Renal pelvis (tissue), 4 donors: ENCODE results near the gene CFAP20DC. TPM values are rescaled to one million over a fixed set of nuclear protein-coding genes. Genes with fewer than 3 reads are reported as not detected.
"Not testable (repeated sequence)": the region's sequence is repeated elsewhere in the genome, so short reads cannot be mapped to it uniquely, and the experiment has no call there.

Experiments
- DNase-seq: peaks from one replicate; pipeline ENCODE4 v3.0.0-alpha.2; 2013
- polyA plus RNA-seq, 3 donors: library from polyadenylated mRNA; unstranded; fragments of 120-200 nt; gene quantifications; one replicate each; pipeline ENCODE4 v1.2.1, GENCODE V29; 2013; ENCODE audit not compliant: insufficient read length in 3 of 3

CFAP20DC gene
- polyA plus RNA-seq, 3 donors = 4.1 to 4.8 (median 4.1) TPM

- DNase-seq = no peak
Observed at GRCh38 chr3:58868097-58868779, 181.6 kb downstream of the CFAP20DC start.

GRCh38 chr3:58867621-58868020 is 182.2 kb downstream of the CFAP20DC start:
- DNase-seq = no peak

- DNase-seq = no peak
Observed at GRCh38 chr3:58866079-58866478, 183.7 kb downstream of the CFAP20DC start.

- no peak for DNase-seq
Observed at GRCh38 chr3:58864480-58864879, 185.3 kb downstream of the CFAP20DC start.

- DNase-seq = no peak
Observed at GRCh38 chr3:58863206-58863605, 186.6 kb downstream of the CFAP20DC start.

- no peak for DNase-seq
Observed at GRCh38 chr3:58861551-58861950, 188.3 kb downstream of the CFAP20DC start.

- no peak for DNase-seq
Observed at GRCh38 chr3:58858126-58858525, 191.7 kb downstream of the CFAP20DC start.

- DNase-seq = no peak
Observed at GRCh38 chr3:58857402-58857801, 192.4 kb downstream of the CFAP20DC start.

- DNase-seq = no peak
Observed at GRCh38 chr3:58848826-58849225, 201.0 kb downstream of the CFAP20DC start.

- not testable (repeated sequence) for DNase-seq
Observed at GRCh38 chr3:58842050-58842747, 207.6 kb downstream of the CFAP20DC start.

- no peak for DNase-seq
Observed at GRCh38 chr3:58840949-58841348, 208.9 kb downstream of the CFAP20DC start.

- DNase-seq = no peak
Observed at GRCh38 chr3:58839964-58840363, 209.9 kb downstream of the CFAP20DC start.

GRCh38 chr3:58839187-58839586 is 210.6 kb downstream of the CFAP20DC start:
- no peak for DNase-seq

- DNase-seq = no peak
Observed at GRCh38 chr3:58837856-58838255, 212.0 kb downstream of the CFAP20DC start.

GRCh38 chr3:58837141-58837843 is 212.5 kb downstream of the CFAP20DC start:
- no peak for DNase-seq

- no peak for DNase-seq
Observed at GRCh38 chr3:58835086-58835485, 214.7 kb downstream of the CFAP20DC start.

GRCh38 chr3:58833491-58833890 is 216.3 kb downstream of the CFAP20DC start:
- no peak for DNase-seq

- peak; percentile 4 for DNase-seq
Observed at GRCh38 chr3:58829321-58830000, 220.4 kb downstream of the CFAP20DC start.

- no peak for DNase-seq
Observed at GRCh38 chr3:58824777-58825176, 225.0 kb downstream of the CFAP20DC start.

- peak; percentile 54 for DNase-seq
Observed at GRCh38 chr3:58824285-58824684, 225.5 kb downstream of the CFAP20DC start.

- DNase-seq = not testable (repeated sequence)
Observed at GRCh38 chr3:58806551-58807244, 243.1 kb downstream of the CFAP20DC start.

- no peak for DNase-seq
Observed at GRCh38 chr3:58804914-58805313, 244.9 kb downstream of the CFAP20DC start.
